ENCODE results near the gene FAT1. TPM values are rescaled to one million over a fixed set of nuclear protein-coding genes. Genes with fewer than 3 reads are reported as not detected.

Gene FAT1, protein sequence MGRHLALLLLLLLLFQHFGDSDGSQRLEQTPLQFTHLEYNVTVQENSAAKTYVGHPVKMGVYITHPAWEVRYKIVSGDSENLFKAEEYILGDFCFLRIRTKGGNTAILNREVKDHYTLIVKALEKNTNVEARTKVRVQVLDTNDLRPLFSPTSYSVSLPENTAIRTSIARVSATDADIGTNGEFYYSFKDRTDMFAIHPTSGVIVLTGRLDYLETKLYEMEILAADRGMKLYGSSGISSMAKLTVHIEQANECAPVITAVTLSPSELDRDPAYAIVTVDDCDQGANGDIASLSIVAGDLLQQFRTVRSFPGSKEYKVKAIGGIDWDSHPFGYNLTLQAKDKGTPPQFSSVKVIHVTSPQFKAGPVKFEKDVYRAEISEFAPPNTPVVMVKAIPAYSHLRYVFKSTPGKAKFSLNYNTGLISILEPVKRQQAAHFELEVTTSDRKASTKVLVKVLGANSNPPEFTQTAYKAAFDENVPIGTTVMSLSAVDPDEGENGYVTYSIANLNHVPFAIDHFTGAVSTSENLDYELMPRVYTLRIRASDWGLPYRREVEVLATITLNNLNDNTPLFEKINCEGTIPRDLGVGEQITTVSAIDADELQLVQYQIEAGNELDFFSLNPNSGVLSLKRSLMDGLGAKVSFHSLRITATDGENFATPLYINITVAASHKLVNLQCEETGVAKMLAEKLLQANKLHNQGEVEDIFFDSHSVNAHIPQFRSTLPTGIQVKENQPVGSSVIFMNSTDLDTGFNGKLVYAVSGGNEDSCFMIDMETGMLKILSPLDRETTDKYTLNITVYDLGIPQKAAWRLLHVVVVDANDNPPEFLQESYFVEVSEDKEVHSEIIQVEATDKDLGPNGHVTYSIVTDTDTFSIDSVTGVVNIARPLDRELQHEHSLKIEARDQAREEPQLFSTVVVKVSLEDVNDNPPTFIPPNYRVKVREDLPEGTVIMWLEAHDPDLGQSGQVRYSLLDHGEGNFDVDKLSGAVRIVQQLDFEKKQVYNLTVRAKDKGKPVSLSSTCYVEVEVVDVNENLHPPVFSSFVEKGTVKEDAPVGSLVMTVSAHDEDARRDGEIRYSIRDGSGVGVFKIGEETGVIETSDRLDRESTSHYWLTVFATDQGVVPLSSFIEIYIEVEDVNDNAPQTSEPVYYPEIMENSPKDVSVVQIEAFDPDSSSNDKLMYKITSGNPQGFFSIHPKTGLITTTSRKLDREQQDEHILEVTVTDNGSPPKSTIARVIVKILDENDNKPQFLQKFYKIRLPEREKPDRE (N-terminal part only)
- 100 to 1,000 TPM in 3 of 4 donors, 10 to 100 TPM in 1; 93.1 to 146 (median 125) TPM for total RNA-seq
- polyA plus RNA-seq: 10 to 100 TPM; 12.6 to 72.3 (median 15.0) TPM

DNA sequence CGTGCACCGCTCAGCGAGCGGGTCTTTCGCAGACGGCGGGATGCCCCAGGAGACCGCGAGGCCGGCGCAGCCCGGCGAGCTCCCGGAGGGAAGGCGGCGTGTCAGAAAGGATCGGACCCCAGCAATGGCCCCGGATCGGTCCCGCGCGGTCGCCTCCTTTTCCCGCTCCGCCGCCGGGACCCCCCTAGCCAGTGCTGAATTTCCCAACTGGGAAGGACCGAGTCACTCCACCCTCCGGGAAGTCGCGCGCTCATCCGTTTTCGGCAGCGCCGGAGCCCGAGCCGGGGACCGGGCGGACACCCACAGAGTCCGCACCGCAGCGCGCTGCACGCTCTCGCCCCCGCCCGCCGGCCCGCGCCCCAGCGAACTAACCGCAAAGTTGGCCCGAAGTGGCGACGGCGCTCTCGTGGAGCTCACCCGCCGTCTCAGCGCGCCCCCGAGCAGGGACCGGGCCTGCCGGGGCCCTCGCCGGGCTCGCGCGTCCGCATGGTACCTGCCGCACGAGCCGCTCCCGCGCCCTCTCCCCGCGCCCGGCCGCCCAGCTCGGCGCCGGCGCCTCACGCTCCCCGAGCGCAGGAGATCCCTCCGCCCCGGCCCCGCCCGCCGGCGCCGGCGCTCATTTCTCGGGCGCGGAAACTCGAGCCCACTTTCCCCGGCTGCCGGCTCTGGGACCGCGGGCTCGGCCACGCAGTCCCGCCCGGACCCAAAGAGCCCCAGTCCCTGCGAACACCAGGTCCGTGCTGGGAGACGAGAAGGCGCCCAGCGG, at the start of gene FAT1:
Gene FAT1 (minus strand): TSS at position 565 of the 766 bp plus-strand sequence. CDS start 14,029 bp downstream, outside the sequence.
- intact Hi-C loops (cut with DNase I): loop anchor here (2.0 to 10.0 kb wide), 2 partner anchors 53 to 529 kb away; partner anchors contain the start of gene CYP4V2
- 2 to 3% methylated on average over 112 of the region's 112 CpGs for WGBS, 2 donors
- TF ChIP-seq, protein P1, sequence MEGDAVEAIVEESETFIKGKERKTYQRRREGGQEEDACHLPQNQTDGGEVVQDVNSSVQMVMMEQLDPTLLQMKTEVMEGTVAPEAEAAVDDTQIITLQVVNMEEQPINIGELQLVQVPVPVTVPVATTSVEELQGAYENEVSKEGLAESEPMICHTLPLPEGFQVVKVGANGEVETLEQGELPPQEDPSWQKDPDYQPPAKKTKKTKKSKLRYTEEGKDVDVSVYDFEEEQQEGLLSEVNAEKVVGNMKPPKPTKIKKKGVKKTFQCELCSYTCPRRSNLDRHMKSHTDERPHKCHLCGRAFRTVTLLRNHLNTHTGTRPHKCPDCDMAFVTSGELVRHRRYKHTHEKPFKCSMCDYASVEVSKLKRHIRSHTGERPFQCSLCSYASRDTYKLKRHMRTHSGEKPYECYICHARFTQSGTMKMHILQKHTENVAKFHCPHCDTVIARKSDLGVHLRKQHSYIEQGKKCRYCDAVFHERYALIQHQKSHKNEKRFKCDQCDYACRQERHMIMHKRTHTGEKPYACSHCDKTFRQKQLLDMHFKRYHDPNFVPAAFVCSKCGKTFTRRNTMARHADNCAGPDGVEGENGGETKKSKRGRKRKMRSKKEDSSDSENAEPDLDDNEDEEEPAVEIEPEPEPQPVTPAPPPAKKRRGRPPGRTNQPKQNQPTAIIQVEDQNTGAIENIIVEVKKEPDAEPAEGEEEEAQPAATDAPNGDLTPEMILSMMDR (IDR thresholded peaks at IDR 0.05): no peak
- TF ChIP-seq POLR2AphosphoS5 (IDR thresholded peaks at IDR 0.05) (peak; percentile 61 to 94 (median 79)), POLR2A (IDR thresholded peaks at IDR 0.05) (peak; percentile 43 to 57)
- no peaks in the 10 kb centered on the region for H3K27me3 ChIP-seq
- H3K27ac ChIP-seq: peak within 1 kb of the TSS; percentile 87 to 97 (median 92)
- peak within 1 kb of the TSS; percentile 73 to 91 (median 88) for H3K4me3 ChIP-seq
- DNase-seq: peak; percentile 85
- H3K9me3 ChIP-seq: peaks cover 0 to 6% (median 0%) of the 10 kb centered on the region in 4 donors
- no peaks in the 10 kb centered on the region for H3K36me3 ChIP-seq
- peaks cover 0 to 43% (median 16%) of the 10 kb centered on the region in 4 donors for H3K4me1 ChIP-seq

DNA sequence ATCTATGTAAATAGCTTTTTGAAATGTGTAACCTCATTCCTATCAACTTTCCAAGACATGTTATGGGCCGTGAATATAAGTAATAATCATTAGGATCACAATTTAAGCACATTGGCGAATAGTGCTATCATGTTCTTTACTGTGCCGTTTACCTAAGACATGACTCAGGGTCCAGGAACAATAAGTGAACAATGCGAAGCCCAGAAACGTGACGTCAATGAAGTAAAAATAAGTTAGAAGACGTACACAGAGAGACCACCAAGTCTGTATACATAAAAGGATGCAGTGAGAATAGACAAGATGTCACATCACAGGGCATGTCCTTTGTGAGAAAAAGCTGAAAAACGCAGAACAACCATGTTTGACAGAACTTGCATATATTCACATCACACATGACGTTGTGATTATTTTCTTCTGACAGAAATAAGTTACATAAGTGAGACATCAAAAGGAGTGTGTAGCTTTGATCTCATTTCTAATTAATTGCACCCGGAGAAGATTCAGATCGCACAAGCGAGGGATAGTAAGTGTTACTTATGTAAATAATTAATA, 49.4 kb upstream of the FAT1 start:
- intact Hi-C loops (cut with DNase I): no loop called here
- H3K36me3 ChIP-seq: no peaks in the 10 kb centered on the region
- DNase-seq: no peak
- no peaks in the 10 kb centered on the region for H3K27me3 ChIP-seq
- WGBS, 2 donors: 85 to 90% methylated on average over 12 of the region's 12 CpGs
- H3K9me3 ChIP-seq: no peaks in the 10 kb centered on the region
- H3K4me3 ChIP-seq: no peak overlapping the region
- no peak for TF ChIP-seq POLR2A (IDR thresholded peaks at IDR 0.05)
- TF ChIP-seq EP300 (IDR thresholded peaks at IDR 0.05): no peak
- TF ChIP-seq, protein P1 (IDR thresholded peaks at IDR 0.05): no peak
- no peak for TF ChIP-seq POLR2AphosphoS5 (IDR thresholded peaks at IDR 0.05)
- H3K4me1 ChIP-seq: no peaks in the 10 kb centered on the region
- no peak overlapping the region for H3K27ac ChIP-seq

DNA sequence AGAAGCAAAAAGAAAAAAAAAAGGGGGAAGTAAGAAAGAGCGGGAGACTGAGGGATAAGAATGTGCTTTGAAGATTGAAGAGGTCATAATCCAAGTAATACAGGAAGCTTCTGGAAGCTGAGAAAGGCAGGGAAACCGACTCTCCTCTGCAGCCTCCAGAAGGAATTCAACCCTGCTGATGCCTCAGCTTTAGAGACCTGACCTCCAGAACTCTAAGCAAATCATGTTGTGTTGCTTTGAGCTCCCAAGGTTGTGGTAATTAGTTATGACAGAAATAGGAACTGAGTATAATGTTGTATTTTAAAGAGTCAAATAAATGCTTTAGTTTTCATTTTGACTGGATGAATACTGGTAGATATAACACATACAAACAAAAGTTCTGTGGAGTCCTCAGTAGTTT, 48.0 kb upstream of the FAT1 start:
- H3K27me3 ChIP-seq: no peaks in the 10 kb centered on the region
- TF ChIP-seq POLR2AphosphoS5 (IDR thresholded peaks at IDR 0.05) (no peak), POLR2A (IDR thresholded peaks at IDR 0.05) (no peak), EP300 (IDR thresholded peaks at IDR 0.05) (no peak)
- TF ChIP-seq, protein P1 (IDR thresholded peaks at IDR 0.05): no peak
- H3K4me1 ChIP-seq: no peaks in the 10 kb centered on the region
- whole genome bisulfite sequencing, 2 donors: 62 to 82% methylated on average over 2 of the region's 2 CpGs
- no peak overlapping the region for H3K27ac ChIP-seq
- H3K36me3 ChIP-seq: no peaks in the 10 kb centered on the region
- no peak for DNase-seq
- H3K4me3 ChIP-seq: no peak overlapping the region
- H3K9me3 ChIP-seq: no peaks in the 10 kb centered on the region
- intact Hi-C loops (cut with DNase I): no loop called here

Data from sigmoid colon (tissue), 7 donors.